ENCODE results near the gene CCDC152. TPM values are rescaled to one million over a fixed set of nuclear protein-coding genes. Genes with fewer than 3 reads are reported as not detected.

Gene CCDC152
- total RNA-seq, 6 donors from 2014 or later = 0.11 to 8.4 (median 0.58) TPM

- H3K36me3 ChIP-seq = no peaks in the 10 kb centered on the region
- H3K27me3 ChIP-seq = no peaks in the 10 kb centered on the region
- no peak overlapping the region for H3K4me3 ChIP-seq
- ATAC-seq (ENCODE audit: low FRiP score in 2 of 2) = no peak
- TF ChIP-seq POLR2A (IDR thresholded peaks at IDR 0.05) (no peak), CTCF (IDR thresholded peaks at IDR 0.05) (no peak), EP300 (IDR thresholded peaks at IDR 0.05) (no peak), POLR2AphosphoS5 (IDR thresholded peaks at IDR 0.05) (no peak)
- no peak overlapping the region for H3K27ac ChIP-seq
- H3K4me1 ChIP-seq = no peaks in the 10 kb centered on the region
- peaks cover 6 to 19% (median 10%) of the 10 kb centered on the region in 4 donors for H3K9me3 ChIP-seq
- DNase-seq = no peak
Measured at GRCh38 chr5:42787073-42787472, 30.5 kb downstream of the CCDC152 start.

GRCh38 chr5:42787845-42788244 lies 31.2 kb downstream of the CCDC152 start:
- no peaks in the 10 kb centered on the region for H3K36me3 ChIP-seq
- H3K9me3 ChIP-seq = peaks cover 6 to 19% (median 10%) of the 10 kb centered on the region in 4 donors
- no peak for DNase-seq
- H3K27ac ChIP-seq = no peak overlapping the region
- H3K4me1 ChIP-seq = no peaks in the 10 kb centered on the region
- TF ChIP-seq POLR2AphosphoS5 (IDR thresholded peaks at IDR 0.05) (no peak), EP300 (IDR thresholded peaks at IDR 0.05) (no peak), CTCF (IDR thresholded peaks at IDR 0.05) (no peak), POLR2A (IDR thresholded peaks at IDR 0.05) (no peak)
- no peak overlapping the region for H3K4me3 ChIP-seq
- ATAC-seq (ENCODE audit: low FRiP score in 2 of 2) = no peak
- WGBS, 2 donors = 96 to 100% methylated on average over 1 of the region's 1 CpG
- H3K27me3 ChIP-seq = no peaks in the 10 kb centered on the region

DNA sequence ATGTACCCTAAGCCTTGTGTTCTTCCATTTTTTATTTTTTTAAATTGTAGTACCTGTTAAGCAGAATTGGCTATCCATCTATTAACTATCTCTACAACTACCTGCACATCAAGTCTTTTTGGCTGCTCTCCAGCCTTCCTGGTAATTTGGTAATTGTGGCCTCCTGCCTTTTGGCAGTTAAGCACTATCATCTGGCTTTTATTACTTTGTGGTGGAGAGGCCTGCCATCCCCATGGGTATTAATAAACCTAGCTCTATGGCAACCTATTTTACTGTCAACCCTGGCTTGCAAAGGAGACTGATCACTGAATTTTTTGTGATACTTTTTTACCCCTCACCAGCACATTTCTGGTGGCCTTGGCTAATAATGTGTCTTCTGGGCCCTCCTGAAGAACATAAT lies 34.5 kb downstream of the CCDC152 start:
- TF ChIP-seq POLR2A (IDR thresholded peaks at IDR 0.05) (no peak), POLR2AphosphoS5 (IDR thresholded peaks at IDR 0.05) (no peak), EP300 (IDR thresholded peaks at IDR 0.05) (no peak), CTCF (IDR thresholded peaks at IDR 0.05) (no peak)
- no peak for DNase-seq
- H3K9me3 ChIP-seq = peaks cover 6 to 16% (median 10%) of the 10 kb centered on the region in 4 donors
- no peak overlapping the region for H3K27ac ChIP-seq
- no peaks in the 10 kb centered on the region for H3K4me1 ChIP-seq
- H3K4me3 ChIP-seq = no peak overlapping the region
- H3K36me3 ChIP-seq = no peaks in the 10 kb centered on the region
- no peaks in the 10 kb centered on the region for H3K27me3 ChIP-seq
- ATAC-seq (ENCODE audit: low FRiP score in 2 of 2) = no peak

- ATAC-seq (ENCODE audit: low FRiP score in 2 of 2) (no peak), DNase-seq (no peak)
- WGBS, 2 donors = 95% methylated on average over 6 of the region's 6 CpGs
- no peak overlapping the region for H3K4me3 ChIP-seq
- no peaks in the 10 kb centered on the region for H3K27me3 ChIP-seq
- H3K36me3 ChIP-seq = peaks cover 17 to 47% (median 24%) of the 10 kb centered on the region in 4 donors
- no peaks in the 10 kb centered on the region for H3K9me3 ChIP-seq
- no peak overlapping the region for H3K27ac ChIP-seq
- H3K4me1 ChIP-seq = no peaks in the 10 kb centered on the region
- TF ChIP-seq EP300 (IDR thresholded peaks at IDR 0.05) = no peak
- TF ChIP-seq CTCF (IDR thresholded peaks at IDR 0.05) = no peak
Measured at GRCh38 chr5:42798284-42799240, 41.9 kb downstream of the CCDC152 start.

DNA sequence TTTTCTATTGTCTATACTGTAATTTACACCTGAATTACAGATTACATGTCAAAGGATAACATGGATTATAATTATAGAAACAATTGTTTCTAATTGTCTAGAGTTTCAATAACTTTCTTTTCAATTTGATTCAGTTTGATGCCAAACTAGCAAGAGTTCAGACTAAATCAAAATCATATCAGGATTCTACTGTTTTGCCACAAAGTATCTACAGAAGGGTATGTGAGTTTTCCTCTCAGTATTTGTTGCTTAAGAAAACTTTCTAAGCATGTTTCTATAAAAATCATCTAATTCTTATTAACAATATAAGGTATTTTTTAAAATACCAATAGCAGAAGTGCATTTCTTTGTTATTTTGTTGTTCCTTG lies 42.6 kb downstream of the CCDC152 start:
- no peak for TF ChIP-seq POLR2AphosphoS5 (IDR thresholded peaks at IDR 0.05)
- TF ChIP-seq EP300 (IDR thresholded peaks at IDR 0.05) = no peak
- no peak for TF ChIP-seq POLR2A (IDR thresholded peaks at IDR 0.05)
- TF ChIP-seq CTCF (IDR thresholded peaks at IDR 0.05) = no peak
- Histone ChIP-seq H3K4me1 (no peaks in the 10 kb centered on the region), H3K27ac (no peak overlapping the region), H3K9me3 (no peaks in the 10 kb centered on the region), H3K4me3 (no peak overlapping the region), H3K27me3 (no peaks in the 10 kb centered on the region), H3K36me3 (peaks cover 23 to 53% (median 25%) of the 10 kb centered on the region in 4 donors)
- ATAC-seq (ENCODE audit: low FRiP score in 2 of 2) = no peak
- DNase-seq = no peak
